Astrocyte (in vitro differentiated cells and primary cell): ENCODE measurements around the gene FLT1.

Source experiments
- EZH2 ChIP-seq: IDR thresholded peaks from 2 replicates; pipeline ENCODE4 v1.6.1; 2012; ENCODE audit warnings: mild to moderate bottlenecking, low read length, inconsistent platforms; ENCODE audit not compliant: insufficient read depth
- TF ChIP-seq, protein P1 (sequence below): IDR thresholded peaks from 2 replicates; pipeline ENCODE4 v1.5.1; 2011; ENCODE audit warnings: low read depth, mild to moderate bottlenecking, inconsistent platforms, low read length, moderate library complexity; ENCODE audit not compliant: insufficient read depth

DNA sequence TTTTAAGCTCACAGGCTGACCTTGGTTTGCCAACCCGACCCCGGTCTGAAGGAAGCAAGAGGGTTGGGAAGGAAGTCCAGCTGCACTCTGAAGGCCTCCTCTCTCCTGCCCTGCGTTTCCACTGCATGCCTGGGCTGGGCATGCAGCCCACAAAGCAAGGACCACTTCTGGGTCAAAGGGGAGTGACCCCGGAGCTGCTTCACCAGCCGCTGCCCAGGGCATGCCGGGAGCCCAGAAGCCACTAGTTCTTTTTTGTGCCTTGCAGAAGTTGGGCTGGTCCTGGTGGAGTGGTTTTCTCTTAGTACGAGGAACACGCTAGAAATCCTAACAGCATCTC is 166.7 kb downstream of the FLT1 start:
- TF ChIP-seq, protein P1, sequence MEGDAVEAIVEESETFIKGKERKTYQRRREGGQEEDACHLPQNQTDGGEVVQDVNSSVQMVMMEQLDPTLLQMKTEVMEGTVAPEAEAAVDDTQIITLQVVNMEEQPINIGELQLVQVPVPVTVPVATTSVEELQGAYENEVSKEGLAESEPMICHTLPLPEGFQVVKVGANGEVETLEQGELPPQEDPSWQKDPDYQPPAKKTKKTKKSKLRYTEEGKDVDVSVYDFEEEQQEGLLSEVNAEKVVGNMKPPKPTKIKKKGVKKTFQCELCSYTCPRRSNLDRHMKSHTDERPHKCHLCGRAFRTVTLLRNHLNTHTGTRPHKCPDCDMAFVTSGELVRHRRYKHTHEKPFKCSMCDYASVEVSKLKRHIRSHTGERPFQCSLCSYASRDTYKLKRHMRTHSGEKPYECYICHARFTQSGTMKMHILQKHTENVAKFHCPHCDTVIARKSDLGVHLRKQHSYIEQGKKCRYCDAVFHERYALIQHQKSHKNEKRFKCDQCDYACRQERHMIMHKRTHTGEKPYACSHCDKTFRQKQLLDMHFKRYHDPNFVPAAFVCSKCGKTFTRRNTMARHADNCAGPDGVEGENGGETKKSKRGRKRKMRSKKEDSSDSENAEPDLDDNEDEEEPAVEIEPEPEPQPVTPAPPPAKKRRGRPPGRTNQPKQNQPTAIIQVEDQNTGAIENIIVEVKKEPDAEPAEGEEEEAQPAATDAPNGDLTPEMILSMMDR = no peak
- TF ChIP-seq EZH2 = no peak
